NCI-H2227 (cell line): ENCODE measurements around the gene FBF1.
A peak's percentile ranks its signal among the peaks of the same experiment; 100 is the strongest.
"Not testable (repeated sequence)": the region's sequence is repeated elsewhere in the genome, so short reads cannot be mapped to it uniquely, and the experiment has no call there.

Source experiments
- DNase-seq: peaks from one replicate; lab custom pipeline; 2025; ENCODE audit not compliant: unreplicated experiment; lab: John Stamatoyannopoulos, UW

FBF1 gene, protein sequence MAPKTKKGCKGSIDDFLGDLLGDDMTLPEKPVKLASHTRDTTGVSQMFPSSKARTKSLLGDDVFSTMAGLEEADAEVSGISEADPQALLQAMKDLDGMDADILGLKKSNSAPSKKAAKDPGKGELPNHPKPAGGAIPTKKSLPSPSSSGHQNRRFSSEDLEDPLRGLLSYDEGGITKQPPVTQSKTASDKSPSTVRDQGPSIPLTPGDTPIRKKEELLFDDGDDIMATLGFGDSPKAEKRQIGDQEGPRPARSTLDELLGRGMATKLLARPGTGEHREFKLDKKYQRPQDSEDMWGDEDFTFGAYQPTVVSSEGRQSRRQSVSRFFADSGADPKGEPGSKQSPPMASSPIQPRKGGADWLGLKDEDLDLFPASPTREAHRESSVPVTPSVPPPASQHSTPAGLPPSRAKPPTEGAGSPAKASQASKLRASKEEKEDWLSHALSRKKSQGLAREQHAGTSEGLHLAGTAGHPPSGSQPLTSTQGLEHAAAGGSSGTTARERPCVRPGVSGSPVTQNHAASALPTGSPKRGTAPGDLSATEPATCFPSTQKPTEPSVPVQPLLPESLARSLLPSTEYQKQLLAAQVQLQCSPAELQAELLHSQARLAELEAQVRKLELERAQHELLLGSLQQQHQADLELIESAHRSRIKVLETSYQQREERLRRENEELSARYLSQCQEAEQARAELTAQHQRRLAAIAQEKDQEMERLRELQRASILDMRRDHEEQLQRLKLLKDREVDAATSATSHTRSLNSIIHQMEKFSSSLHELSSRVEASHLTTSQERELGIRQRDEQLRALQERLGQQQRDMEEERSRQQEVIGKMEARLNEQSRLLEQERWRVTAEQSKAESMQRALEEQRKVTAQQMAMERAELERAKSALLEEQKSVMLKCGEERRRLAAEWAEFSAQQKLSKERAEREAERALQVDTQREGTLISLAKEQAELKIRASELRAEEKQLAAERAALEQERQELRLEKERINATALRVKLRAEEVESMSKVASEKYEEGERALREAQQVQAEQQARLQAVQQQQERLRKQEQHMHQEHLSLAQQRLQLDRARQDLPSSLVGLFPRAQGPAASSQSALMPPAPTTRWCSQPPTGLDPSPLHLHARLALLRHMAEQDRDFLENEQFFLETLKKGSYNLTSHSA

GRCh38 chr17:75940727-75941441, at the start of gene FBF1:
Gene FBF1 (minus strand): TSS chr17:75941042. CDS start chr17:75938149, 2,893 bp downstream.
- peak; percentile 97 for DNase-seq

DNA sequence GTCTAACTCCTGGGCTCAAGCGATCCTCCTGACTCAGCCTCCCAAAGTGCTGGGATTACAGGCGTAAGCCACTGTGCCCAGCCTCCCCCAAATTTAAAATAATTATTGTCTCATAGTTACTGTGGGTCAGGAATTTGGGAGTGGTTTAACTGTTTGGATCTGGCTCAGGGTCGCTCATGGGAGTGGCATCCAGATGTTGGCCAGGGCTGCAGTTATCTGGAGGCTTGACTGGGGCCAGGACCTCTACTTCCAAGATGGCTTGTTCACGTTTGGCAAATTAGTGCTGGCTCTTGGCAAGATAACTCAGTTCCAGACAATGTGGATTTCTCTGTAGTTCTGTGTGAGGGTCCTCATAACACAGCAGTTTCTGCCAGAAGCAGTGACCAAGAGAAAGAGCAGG, 46.2 kb upstream of the FBF1 start:
- no peak for DNase-seq

GRCh38 chr17:75985986-75986385, 45.1 kb upstream of the FBF1 start:
- no peak for DNase-seq

GRCh38 chr17:75983501-75984181, 42.8 kb upstream of the FBF1 start:
- no peak for DNase-seq

DNA sequence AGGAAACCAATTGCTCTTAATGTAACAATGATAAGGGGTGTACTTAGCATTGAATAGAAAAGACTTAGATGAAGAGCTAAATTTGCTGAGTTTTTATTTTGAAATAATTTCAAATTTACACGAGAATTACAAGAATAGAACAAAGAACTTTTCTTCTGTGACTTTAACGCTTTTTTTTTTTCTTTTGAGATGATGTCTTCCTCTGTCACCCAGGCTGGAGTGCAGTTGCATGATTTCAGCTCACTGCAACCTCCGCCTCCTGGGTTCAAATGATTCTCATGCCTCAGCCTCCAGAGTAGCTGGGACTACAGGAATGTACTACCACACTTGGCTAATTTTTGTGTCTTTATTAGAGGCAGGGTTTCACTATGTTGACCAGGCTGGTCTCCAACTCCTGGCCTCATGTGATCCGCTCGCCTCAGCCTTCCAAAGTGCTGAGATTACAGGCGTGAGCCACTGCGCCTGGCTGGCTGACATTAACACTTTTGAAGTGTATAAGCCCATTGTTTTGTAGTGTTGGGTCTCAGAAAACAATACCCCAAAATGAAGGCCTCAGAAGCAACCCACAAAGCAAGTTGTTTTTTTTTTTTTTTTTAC, 40.3 kb upstream of the FBF1 start:
- DNase-seq, result no peak

DNA sequence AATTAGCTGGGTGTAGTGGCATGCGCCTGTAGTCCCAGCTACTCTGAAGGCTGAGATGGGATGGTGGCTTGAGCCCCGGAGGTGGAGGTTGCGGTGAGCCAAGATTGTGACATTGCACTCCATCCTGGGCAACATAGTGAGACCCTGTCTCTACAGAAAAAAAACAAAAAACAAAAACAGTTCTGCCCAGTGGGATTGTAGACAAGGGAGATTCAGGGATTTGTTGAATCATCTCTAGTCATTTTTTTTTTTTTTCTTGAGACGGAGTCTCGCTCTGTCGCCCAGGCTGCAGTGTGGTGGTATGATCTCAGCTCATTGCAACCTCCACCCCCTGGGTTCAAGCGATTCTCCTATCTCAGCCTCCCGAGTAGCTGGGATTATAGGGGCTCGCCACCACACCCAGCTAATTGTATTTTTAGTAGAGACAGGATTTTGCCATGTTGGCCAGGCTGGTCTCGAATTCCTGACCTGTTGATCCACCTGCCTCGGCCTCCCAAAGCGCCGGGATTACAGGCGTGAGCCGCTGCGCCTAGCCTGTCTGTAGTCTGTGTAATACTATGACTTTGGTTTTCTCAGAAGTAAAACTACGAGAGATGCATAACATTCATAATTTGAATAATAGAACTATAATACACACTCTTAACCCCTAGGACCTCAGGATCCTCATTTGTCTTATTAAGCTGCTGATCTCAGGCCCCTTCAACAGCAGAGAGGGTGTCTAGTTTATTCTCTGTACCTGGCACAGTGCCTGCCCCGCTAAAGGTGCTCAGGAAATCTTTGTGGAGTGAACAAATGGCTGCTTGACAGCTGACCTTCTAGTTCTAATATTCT, 39.6 kb upstream of the FBF1 start:
- no peak for DNase-seq

DNA sequence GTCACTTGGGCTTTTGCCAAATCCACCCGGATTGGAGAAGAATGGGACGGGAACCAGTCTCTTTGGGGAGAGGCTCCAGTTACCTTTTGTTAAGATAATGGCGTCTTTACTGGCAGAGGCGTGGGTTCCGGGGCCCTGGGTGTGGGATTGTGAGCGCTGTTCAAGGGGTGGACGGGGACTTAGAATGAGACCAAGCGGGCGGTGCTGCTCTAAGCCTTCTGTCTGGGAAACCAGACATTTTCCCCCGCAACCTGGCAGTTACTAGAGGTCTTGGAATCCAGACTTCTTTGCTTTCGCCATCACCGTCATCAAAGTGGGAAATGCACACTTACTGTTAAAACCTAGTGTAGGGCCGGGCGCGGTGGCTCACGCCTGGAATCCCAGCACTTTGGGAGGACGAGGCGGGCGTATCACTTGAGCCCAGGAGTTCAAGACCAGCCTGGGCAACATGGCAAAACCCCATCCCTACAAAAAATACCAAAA, 38.9 kb upstream of the FBF1 start:
- DNase-seq, result no peak

GRCh38 chr17:75978938-75979704, 38.3 kb upstream of the FBF1 start, which contains the start of the genes ACOX1 and TEN1:
Gene ACOX1 (minus strand): TSS chr17:75979166. CDS start chr17:75979073, 93 bp downstream.
Gene TEN1 (plus strand): TSS chr17:75979240. CDS start chr17:75986193, 6,953 bp downstream.
- DNase-seq, result peak; percentile 98

- no peak for DNase-seq
Observed at GRCh38 chr17:75976175-75976848, 35.5 kb upstream of the FBF1 start.

DNA sequence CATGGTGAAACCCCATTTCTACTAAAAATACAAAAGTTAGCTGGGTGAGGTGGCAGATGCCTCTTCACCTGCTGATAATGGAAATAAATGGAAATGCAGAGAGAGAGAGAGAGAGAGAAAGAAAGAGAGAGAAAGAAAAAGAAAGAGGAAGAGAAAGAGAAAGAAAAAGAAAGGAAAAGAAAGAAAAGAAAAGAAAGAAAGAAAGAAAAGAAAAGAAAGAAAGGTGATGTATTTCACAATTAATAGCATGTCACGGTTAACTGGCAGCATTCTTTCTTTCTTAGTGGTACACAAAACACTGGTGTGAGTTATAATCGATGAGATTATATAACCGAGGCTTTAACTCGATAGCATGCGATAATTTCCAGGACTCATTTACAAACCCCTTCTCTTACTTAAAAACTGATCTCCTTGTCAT, 34.9 kb upstream of the FBF1 start:
- no peak for DNase-seq

GRCh38 chr17:75975187-75975586, 34.3 kb upstream of the FBF1 start:
- not testable (repeated sequence) for DNase-seq

DNA sequence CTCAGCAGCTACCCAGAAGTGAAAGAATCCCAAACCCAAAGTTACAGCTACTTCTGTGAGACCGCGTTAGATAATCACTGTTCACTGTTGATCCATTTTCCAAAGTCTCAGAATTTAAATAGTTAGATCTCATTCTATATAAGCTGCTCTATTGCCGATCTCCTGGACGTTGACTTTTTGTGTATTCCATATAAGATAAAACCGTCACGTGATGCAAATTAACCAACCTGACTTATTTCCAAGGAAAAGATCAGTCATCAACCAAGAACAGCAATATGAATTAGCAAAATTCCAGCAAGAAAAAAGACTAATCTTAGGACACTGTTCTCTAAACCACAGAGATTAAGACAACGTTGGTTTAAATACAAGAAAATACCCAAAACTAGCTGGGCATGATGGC, 29.8 kb upstream of the FBF1 start:
- DNase-seq, result no peak

DNA sequence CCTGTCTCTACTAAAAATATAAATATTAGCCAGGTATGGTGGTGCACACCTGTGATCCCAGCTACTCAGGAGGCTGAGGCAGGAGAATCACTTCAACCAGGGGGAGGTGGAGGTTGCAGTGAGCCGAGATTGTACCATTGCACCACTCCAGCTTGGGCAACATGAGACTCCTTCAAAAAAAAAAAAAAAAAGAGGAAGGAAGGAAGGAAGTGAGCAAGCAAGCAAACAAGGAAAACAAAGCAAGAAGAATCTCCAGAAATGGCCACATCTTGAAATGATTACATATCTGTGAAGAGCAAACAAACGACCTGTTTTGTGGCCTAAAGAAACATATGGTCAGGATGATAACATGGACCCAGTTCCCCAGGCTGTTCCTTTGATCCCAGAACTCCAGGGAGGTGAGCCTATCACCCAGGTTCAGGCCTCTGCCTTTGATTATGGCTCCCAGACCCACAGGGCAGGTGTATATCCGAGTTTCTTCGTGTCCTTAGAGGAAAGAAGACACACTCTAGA, 29.2 kb upstream of the FBF1 start:
- DNase-seq, result no peak

DNA sequence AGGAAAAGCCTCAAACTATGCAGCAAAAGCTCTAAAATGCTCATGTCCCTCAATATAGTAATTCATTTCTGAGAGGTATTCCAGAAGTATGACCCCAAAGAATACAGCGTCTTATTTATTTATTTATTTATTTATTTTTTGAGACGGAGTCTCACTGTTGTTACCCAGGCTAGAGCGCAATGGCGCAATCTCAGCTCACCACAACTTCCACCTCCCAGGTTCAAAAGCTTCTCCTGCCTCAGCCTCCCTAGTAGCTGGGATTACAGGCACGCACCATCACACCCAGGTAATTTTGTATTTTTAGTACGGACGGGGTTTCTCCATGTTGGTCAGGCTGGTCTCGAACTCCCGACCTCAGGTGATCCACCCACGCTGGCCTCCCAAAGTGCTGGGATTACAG, 28.2 kb upstream of the FBF1 start:
- not testable (repeated sequence) for DNase-seq

- DNase-seq, result no peak
Observed at GRCh38 chr17:75965468-75965867, 24.6 kb upstream of the FBF1 start.

DNA sequence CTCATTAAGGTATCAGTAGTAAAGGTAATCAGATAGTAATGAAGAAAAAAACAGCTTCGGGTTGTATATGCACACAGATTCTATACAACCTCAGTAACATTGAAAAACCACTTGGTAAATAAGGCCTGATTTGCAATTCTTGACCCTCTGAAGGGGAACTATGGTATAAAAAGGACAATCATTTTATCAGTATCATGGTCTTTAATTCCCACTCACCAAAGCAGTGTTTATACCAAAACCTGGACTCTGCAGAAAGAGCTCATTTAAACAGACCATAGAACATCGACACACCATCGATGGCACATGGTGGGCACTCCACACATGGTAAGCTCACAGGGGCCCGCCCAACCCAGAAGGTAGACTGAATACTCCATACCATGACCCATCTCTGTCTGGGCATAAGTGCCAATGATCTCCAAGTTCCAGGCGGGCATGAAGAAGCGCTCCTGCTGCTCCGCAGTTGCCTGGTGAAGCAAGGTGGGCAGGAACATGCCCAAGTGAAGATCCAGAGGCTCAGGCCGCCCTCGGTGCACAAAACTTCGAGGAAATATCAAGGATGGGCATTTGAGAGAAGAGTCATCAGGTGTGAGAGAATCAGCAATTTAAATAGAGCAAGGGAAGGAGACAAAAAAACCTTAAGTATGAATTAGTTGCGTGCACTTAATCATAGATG, 19.1 kb upstream of the FBF1 start:
- DNase-seq, result no peak
